Stimulated activated effector memory CD8-positive, alpha-beta T cell treated with anti-CD3 and anti-CD28 coated beads, Interleukin-12 subunit alpha, Interleukin-12 subunit beta, amount 100 ng/mL, for 72 hours (primary cell): ENCODE results near the gene NR3C1.

Experiments
- ATAC-seq: fragments of 150-1000 bp; cut with Tn5 transposase; 2 replicates; pipeline ENCODE4 v1.10.0; 2021
- DNase-seq, 2 donors: peaks; one replicate each; pipeline ENCODE4 v3.0.0; 2021 to 2022; ENCODE audit warnings: low spot score in 2 of 2
- H3K27ac Mint-ChIP-seq: one replicate; pipeline ENCODE4 v1.8.0; 2022; ENCODE audit warnings: mild to moderate bottlenecking, mixed read lengths
- H3K36me3 Mint-ChIP-seq: one replicate; pipeline ENCODE4 v1.8.0; 2022; ENCODE audit warnings: mild to moderate bottlenecking, mixed read lengths
- H3K4me1 Mint-ChIP-seq: one replicate; pipeline ENCODE4 v1.8.0; 2022; ENCODE audit warnings: mixed read lengths
- H3K4me3 Mint-ChIP-seq: one replicate; pipeline ENCODE4 v1.8.0; 2022; ENCODE audit warnings: mild to moderate bottlenecking, mixed read lengths
- H3K9me3 Mint-ChIP-seq: one replicate; pipeline ENCODE4 v1.8.0; 2022; ENCODE audit warnings: mixed read lengths

The NR3C1 gene

DNA sequence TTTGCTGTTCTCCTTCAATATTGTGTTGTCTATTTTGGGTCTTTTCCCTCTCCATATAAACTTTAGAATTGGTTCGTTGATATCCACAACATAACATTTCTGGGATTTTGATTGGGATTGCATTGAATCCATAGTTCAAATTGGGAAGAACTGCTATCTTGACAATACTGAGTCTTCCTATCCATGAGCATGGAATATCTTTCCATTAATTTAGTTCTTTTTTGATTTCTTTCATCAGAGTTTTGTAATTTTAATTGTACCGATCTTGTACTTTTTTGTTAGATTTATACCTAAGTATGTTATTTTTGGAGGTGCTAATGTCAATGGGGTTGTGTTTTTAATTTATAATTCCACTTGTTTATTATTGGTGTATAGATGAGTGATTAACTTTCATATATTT lies 135.1 kb downstream of the NR3C1 start:
- DNase-seq (no peak), ATAC-seq (no peak)
- H3K27ac Mint-ChIP-seq = no peak overlapping the region
- H3K4me1 Mint-ChIP-seq = no peaks in the 10 kb centered on the region
- H3K9me3 Mint-ChIP-seq = peaks cover 9% of the 10 kb centered on the region
- peaks cover 14% of the 10 kb centered on the region for H3K36me3 Mint-ChIP-seq
- no peak overlapping the region for H3K4me3 Mint-ChIP-seq

DNA sequence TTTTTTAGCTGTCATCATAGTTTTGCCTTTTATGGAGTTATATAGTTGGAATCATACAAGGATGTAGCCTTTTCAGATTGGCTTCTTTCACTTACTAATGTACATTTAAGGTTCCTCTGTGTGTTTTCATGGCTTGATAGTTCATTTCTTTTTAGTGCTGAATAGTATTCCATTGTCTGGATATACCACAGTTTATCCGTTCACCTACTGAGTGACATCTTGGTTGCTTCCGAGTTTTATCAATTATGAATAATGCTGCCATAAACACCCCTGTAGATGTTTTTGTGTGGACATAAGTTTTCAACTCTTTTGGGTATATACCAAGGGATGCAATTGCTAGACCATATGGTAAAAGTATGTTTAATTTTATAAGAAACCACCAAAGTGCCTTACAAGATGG lies 136.3 kb downstream of the NR3C1 start:
- Mint-ChIP-seq H3K27ac (no peak overlapping the region), H3K9me3 (peaks cover 9% of the 10 kb centered on the region), H3K4me1 (peaks cover under 1% of the 10 kb centered on the region), H3K36me3 (peaks cover 5% of the 10 kb centered on the region), H3K4me3 (no peak overlapping the region)
- no peak for ATAC-seq
- no peak for DNase-seq

DNA sequence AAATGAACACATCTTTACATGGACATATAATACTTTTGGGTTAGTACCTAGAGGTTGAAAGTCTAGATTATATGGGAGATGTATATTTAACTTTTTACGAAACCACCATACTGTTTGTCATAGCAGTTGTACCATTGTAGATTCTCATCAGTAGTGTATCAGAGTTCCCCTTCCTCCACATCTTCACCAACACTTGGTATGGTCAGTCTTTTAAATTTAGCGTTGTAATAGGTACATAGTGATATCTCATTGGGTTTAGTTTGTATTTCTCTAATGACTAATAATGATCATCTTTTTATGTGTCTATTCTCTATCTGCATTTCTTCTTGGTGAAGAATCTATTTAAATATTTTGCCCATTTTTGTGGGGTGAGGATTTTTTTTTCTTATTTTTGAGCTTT lies 137.5 kb downstream of the NR3C1 start:
- Mint-ChIP-seq H3K36me3 (no peaks in the 10 kb centered on the region), H3K4me3 (no peak overlapping the region), H3K4me1 (peaks cover 7% of the 10 kb centered on the region), H3K9me3 (peaks cover 9% of the 10 kb centered on the region), H3K27ac (no peak overlapping the region)
- DNase-seq (no peak), ATAC-seq (no peak)

DNA sequence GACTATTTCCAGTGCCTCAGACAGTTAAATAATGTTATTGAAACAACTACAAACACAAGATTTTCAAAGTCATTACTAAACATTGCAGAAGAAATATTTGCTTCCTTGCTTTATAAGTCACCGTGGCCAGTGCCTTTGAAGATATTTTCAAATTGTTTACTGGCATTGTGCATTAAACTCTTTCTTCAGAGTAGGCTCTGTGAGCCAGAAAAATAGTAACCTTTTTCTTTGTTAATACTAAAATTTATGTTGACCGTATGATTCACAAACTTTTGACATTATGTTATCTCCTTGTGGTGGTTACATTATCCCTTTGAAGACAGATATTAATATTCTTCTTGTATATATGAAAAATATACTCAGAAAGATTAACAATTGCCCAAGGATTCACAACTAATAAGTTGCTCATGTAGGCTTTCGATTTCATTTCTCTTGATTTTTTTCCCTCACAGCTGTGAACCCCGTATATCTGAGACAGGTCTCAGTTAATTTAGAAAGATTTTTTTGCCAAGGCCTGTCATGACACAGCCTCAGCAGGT lies 140.1 kb downstream of the NR3C1 start:
- Mint-ChIP-seq H3K9me3 (peaks cover 3% of the 10 kb centered on the region), H3K36me3 (no peaks in the 10 kb centered on the region), H3K27ac (no peak overlapping the region), H3K4me3 (no peak overlapping the region), H3K4me1 (peaks cover 7% of the 10 kb centered on the region)
- ATAC-seq = no peak
- no peak for DNase-seq

DNA sequence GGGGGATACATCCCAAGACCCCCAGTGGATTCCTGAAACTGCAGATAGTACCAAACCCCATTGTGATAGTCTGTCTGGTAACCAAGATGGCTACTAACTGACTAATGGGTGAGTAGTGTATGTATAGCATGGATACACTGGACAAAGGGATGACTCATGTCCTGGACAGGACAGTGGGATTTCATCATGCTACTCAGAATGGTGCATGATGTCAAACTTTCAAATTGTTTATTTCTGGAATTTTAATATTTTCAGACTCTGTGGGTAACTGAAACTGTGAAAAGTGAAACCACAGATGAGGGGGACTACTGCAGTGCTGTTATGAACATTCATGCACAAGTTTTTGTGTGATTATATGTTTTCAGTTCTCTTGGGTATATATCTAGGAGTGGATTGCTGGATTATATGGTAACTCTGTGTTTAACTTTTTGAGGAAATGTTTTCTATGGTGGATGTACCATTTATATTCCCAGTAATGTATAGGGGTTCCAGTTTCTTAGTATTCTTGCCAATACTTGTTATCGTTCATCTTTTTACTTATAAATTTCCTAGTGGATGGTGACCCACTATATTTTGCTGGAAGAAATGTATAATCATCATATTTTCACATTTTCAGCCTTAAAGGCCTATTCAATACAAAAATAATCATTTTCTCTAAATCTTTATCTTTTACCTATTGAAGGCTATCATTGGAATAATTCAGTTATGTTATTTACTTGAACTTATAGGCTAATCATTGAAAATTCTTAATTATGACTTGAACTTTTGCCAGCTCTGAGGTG lies 140.9 kb downstream of the NR3C1 start:
- ATAC-seq (peak; percentile 74), DNase-seq (no peak)
- no peaks in the 10 kb centered on the region for H3K36me3 Mint-ChIP-seq
- no peak overlapping the region for H3K27ac Mint-ChIP-seq
- no peaks in the 10 kb centered on the region for H3K9me3 Mint-ChIP-seq
- no peak overlapping the region for H3K4me3 Mint-ChIP-seq
- peaks cover 7% of the 10 kb centered on the region for H3K4me1 Mint-ChIP-seq

DNA sequence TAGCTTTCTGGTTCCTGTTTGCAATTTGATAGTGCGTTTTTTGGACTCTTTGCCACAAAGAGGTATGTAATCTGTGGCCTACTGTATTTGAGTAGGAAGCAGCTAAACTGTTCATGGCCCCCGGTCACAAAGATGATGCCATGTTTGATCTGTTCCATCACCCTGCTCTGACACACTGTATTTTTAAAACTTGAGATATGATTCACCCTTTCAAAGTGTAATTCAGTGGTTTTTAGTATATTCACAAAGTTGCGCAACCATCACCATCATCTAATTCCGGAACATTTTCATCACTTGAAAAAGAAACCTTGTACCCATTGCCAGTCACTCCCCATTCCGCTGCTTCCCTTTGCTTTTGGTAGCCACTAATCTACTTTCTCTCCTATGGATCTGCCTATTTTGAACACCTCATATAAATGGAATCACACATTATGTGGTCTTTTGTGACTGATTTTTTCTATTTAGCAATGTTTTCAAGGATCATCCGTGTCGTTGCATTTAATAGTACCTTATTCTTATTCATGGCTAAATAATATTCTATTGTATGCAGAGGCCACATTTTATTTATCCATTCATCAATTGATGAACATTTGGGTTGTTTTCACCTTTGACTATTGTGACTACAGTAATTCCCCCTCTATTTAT lies 141.6 kb downstream of the NR3C1 start:
- Mint-ChIP-seq H3K27ac (no peak overlapping the region), H3K4me3 (no peak overlapping the region), H3K9me3 (no peaks in the 10 kb centered on the region), H3K4me1 (peaks cover 7% of the 10 kb centered on the region), H3K36me3 (no peaks in the 10 kb centered on the region)
- DNase-seq (no peak), ATAC-seq (peak; percentile 92)

DNA sequence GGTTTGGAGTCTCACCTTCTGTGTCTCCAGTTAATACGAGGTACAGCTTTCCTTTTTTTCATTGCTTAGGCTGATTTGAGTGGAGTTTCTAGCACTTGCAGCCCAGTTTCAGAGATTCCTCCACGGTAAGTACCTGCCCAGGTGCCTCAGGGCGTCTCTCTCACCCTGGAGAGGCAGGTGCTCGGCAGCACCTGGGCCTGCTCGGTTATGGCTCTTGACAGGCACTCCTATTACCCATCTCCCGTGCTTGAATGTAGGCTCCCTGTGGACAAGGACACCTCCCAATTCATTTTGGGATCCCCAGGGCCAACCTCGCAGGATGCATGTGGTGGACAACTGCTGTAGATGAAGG lies 144.3 kb downstream of the NR3C1 start:
- ATAC-seq (no peak), DNase-seq (no peak)
- Mint-ChIP-seq H3K9me3 (no peaks in the 10 kb centered on the region), H3K4me1 (peaks cover 7% of the 10 kb centered on the region), H3K27ac (no peak overlapping the region), H3K4me3 (no peak overlapping the region), H3K36me3 (no peaks in the 10 kb centered on the region)

DNA sequence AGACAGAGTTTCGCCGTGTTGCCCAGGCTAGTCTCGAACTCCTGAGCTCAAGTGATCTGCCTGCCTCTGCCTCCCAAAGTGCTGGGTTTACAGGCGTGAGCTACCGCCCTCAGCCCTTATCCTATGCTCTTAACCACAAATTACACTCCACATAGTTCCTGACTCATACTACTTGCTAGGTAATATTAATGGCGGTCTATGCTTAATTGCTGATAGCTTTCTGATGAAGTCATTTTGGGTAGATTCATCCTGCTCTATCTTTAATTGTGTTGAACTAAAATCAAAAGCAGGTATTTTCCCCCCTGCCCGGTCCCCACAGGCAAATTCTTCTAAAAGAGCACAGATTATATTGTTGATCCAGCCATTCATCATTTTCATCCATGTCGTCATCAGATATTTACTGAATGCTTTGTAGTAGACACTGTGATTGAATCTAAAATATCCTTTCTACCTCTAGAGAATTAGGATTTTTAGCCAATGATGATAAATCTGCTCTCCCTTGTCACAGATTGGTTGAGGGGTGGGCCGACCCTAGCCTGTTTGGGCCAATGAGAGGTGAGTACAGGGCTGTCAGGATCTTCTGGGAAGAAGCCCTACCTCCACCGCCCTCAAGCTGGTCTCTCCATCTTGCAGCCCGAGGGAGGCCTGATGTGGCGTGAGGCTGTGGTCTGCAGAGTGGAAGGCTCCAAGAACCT lies 144.8 kb downstream of the NR3C1 start:
- no peak overlapping the region for H3K27ac Mint-ChIP-seq
- no peak overlapping the region for H3K4me3 Mint-ChIP-seq
- peaks cover 7% of the 10 kb centered on the region for H3K4me1 Mint-ChIP-seq
- ATAC-seq (no peak), DNase-seq (no peak)
- H3K9me3 Mint-ChIP-seq = no peaks in the 10 kb centered on the region
- H3K36me3 Mint-ChIP-seq = no peaks in the 10 kb centered on the region

DNA sequence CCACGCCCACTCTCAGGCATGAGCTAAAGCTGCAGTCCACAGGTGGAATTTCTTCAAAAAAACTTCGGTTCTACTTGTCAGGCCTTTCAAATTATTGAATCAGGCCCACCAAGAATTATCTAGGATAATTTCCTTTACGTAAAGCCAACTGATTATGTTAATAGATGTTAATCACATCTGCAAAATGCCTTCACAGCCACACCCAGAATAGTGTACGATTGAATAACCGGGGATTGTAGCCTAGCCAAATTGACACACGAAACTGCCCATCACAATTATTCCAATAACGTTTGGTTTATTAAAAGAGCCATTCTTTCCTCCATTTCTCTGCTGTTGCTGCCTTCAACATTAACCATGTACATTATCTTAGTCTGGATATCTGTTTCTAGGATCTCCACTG lies 148.7 kb downstream of the NR3C1 start:
- DNase-seq = no peak
- Mint-ChIP-seq H3K4me1 (no peaks in the 10 kb centered on the region), H3K27ac (no peak overlapping the region), H3K36me3 (no peaks in the 10 kb centered on the region), H3K9me3 (no peaks in the 10 kb centered on the region), H3K4me3 (no peak overlapping the region)
- ATAC-seq = no peak

DNA sequence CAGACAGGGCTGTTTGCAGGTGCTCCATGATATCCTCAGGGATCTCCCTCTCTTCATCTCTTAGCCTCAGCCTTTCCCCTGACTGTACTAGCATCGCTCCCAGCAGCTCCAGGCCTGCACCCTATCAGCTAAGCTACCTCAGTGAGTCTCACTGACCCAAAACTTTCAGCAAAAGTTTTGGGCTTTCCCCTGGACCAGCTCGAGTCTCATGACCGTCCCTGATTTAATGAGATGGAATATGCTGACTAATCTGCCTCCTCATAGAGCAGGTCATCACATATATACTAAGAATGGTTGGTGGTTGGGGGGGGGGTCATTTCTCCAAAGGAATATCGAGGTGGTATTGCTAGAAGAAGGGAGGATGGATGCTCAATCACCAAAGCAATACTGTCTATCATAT lies 151.5 kb downstream of the NR3C1 start:
- ATAC-seq = no peak
- peak overlapping the region; percentile 3 for H3K27ac Mint-ChIP-seq

DNA sequence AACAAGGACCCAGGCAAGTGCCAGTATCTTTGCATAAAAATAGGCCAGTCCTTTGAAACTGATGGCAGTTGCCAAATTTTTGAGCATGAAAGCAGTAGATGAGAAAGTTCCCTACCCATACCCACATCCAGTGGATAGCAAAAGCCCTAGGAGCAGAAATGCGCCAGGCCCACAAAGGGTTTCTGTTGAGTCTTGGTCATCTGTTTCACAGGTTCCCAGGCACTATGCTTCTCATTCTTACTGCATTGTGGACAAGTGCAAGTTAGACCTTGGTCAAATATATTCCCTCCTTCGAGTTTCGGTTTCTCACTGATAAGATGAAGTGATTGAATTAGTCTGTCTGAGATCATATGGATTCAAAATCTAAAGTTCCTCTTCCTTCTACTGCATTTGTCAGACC lies 152.3 kb downstream of the NR3C1 start:
- ATAC-seq (no peak), DNase-seq (no peak)
- H3K36me3 Mint-ChIP-seq = no peaks in the 10 kb centered on the region
- H3K4me1 Mint-ChIP-seq = no peaks in the 10 kb centered on the region
- H3K27ac Mint-ChIP-seq = no peak overlapping the region
- H3K9me3 Mint-ChIP-seq = no peaks in the 10 kb centered on the region
- no peak overlapping the region for H3K4me3 Mint-ChIP-seq

More for the DNA sequence above, 151.5 kb downstream of the NR3C1 start:
- no peak for DNase-seq
- H3K4me3 Mint-ChIP-seq = no peak overlapping the region
- no peaks in the 10 kb centered on the region for H3K9me3 Mint-ChIP-seq
- H3K4me1 Mint-ChIP-seq = no peaks in the 10 kb centered on the region
- H3K36me3 Mint-ChIP-seq = no peaks in the 10 kb centered on the region

DNA sequence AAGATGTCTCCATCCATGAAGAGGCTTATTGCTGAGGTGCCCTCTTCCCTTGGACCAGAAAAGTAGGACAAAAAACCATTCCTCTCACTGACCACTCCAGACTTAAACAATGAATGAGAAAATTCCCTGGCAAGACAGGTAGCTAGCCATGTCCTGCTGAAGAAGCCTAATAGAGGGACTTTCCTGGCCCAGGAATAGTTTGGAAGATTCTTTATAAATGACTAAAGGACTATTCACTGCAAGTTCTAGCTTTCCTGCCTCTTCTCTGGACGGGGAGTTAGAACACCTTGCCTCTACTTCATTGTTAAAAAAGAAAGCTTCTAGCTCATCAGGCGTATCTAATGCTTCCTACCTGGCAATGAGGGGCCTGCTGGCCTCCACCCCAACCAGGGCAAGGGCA lies 153.6 kb downstream of the NR3C1 start:
- ATAC-seq (no peak), DNase-seq (peak in 1 of 2 donors; percentile 13)
- H3K4me1 Mint-ChIP-seq = no peaks in the 10 kb centered on the region
- no peak overlapping the region for H3K27ac Mint-ChIP-seq
- H3K4me3 Mint-ChIP-seq = no peak overlapping the region
- no peaks in the 10 kb centered on the region for H3K36me3 Mint-ChIP-seq
- H3K9me3 Mint-ChIP-seq = no peaks in the 10 kb centered on the region

DNA sequence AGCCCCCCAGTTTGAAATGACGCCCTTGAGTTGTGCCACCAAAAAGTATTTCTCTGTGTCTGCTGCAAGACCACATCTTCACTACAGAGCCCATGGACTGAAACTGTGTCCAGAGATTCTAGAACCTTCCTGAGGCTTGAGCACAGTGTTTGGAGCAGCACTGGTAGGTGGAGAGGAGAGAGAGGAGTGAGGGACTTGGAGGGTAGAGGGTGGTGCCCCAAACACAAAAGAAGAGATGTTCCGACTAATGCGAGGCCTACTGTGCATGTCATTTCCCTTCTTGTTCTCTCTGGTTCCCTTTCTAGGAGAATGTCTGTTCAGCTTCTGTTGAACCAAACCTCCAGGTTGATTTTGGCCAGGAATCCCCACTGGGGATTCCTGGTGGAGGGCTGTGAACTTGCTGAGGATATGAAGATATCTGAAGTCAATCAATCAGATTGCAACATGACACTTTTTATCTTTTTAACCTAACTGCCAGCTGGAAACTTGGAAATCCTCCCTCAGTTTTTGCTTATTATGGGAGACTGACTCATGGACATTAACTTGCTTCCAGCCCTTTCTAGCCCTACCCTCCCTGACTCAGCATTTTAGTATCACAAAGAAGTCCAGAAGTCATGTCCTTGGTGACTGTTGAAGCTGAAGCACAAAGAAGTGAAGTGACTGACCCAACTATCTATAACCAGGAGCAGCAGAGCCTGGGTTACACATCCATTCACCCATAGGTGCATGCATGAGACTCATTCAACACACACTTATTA lies 154.5 kb downstream of the NR3C1 start:
- ATAC-seq (no peak), DNase-seq (peak in 1 of 2 donors; percentile 15)
- no peak overlapping the region for H3K4me3 Mint-ChIP-seq
- no peak overlapping the region for H3K27ac Mint-ChIP-seq
- no peaks in the 10 kb centered on the region for H3K9me3 Mint-ChIP-seq
- H3K4me1 Mint-ChIP-seq = no peaks in the 10 kb centered on the region
- no peaks in the 10 kb centered on the region for H3K36me3 Mint-ChIP-seq

DNA sequence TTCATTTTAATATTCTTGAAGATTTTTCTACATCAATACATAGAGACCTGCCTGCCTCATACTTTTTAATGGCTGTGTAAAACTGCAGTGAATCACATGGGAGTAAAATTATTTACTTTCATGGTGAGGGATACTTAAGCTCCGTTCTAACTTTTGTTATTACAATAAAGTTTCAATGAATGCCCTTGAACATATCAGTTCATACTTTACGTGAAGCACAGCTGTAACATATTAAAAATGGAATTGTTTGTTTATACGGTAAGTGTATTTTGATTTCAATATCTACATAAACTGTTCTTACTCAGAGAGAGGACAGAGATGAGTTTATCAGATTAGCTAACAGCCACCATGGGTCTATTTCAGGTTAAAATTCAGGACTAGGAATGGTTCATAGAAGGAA lies 155.1 kb downstream of the NR3C1 start:
- DNase-seq = no peak
- Mint-ChIP-seq H3K27ac (no peak overlapping the region), H3K4me3 (no peak overlapping the region), H3K36me3 (no peaks in the 10 kb centered on the region), H3K9me3 (no peaks in the 10 kb centered on the region), H3K4me1 (no peaks in the 10 kb centered on the region)
- no peak for ATAC-seq

DNA sequence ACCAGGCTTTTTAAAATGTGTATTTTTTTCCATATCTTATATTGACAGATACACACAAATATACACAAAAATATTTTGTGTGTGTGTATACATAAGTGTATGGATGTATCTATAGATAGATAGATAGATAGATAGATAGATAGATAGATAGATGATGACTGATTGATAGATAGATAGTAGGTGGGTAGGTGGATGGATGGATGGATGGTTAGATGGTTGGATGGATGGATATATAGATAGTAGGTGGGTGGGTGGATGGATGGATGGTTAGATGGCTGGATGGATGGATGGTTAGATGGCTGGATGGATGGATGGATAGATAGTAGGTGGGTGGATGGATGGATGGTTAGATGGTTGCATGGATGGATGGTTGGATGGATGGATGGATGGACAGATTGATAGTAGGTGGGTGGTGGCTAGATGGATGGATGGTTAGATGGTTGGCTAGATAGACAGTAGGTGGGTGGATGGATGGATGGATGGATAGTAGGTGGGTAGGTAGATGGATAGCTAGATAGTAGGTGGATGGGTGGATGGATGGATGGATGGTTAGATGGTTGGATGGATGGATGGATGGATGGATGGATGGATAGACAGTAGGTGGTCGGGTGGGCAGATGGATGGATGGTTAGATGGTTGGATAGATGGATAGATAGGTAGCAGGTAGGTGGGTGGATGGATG lies 156.2 kb downstream of the NR3C1 start:
- ATAC-seq = no peak
- Mint-ChIP-seq H3K9me3 (no peaks in the 10 kb centered on the region), H3K4me1 (no peaks in the 10 kb centered on the region), H3K4me3 (no peak overlapping the region), H3K36me3 (no peaks in the 10 kb centered on the region), H3K27ac (no peak overlapping the region)
- peak in 1 of 2 donors; percentile 12 for DNase-seq
